GM19438 (cell line): Measurements from ENCODE around the gene SPEM2.

Experiments
- ATAC-seq: cut with Tn5 transposase; IDR thresholded peaks from one replicate; pipeline ENCODE4 v1.9.1; 2021; ENCODE audit warnings: low read depth; ENCODE audit not compliant: unreplicated experiment

The SPEM2 gene

DNA sequence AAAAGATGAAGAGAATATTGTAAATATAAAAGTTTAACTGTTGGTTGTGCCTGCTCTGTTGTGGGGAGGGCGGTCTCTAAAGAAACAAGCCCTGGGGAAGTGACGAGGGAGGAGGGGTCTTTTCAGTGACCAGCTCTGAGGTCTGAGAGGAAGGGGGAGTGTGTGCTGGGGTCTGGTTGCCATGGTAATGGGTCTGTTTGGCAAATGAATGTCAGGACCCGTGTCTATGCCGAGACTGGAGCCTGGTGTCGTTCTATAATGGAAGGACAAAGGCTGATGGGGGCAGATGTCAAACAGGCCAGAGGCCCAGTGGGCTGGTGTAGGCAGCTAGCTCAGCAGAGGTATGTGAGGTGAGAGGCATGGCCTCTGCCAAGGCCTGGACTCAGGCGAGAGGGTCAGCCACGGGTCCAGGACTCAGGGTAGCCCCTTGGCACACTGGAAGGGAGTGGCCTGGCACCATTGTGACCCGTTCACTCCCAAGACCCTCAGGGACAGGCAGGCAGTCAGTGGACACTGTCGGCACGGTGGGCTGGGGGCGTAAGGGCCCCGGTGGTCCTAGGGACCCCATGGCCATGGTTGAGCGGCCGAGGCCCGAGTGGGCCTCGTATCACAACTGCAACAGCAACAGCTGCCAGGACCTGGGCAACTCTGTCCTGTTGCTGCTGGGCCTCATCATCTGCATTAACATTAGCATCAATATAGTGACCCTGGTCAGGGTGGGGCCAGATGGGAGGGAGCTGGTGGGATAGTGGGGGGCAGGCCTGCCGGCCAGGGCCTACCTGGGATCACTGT is 5.4 kb upstream of the SPEM2 start, which contains the start of gene SPEM1:
TSS of gene SPEM1 (plus strand) at position 506 of the 792 bp plus-strand sequence. CDS start at position 567, 61 bp downstream.
- ATAC-seq, result no peak

DNA sequence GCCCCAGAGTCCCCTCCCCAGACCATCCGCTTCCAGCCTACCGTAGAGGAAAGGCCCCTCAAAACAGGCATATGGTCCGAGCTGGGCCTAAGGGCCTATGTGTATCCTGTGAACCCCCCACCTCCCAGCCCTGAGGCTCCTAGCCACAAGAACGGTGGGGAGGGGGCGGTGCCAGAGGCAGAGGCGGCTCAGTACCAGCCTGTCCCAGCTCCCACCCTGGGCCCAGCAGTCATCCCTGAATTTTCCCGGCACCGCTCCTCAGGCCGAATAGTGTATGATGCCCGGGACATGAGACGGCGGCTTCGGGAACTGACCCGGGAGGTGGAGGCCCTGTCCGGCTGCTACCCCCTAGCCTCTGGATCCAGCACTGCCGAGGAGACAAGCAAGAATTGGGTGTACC is 4.2 kb upstream of the SPEM2 start:
- no peak for ATAC-seq

DNA sequence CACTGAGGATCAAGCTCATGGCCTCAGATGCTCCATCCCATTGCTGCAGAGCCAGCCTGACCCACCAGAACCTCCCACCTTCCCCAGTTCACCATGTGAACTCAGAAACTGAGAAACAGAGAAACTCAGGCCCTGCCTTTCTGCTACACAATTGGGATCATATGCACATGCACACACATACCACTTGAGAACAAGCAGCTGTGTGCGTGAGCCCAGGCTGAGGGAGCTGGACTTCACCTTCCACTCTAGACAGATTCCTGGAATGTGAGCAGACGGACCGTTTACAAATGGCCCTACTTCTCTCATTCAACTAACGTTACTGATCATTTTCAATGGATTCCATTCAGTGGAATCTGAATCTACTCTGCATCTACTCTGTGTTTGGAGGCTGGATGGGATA is 1.7 kb upstream of the SPEM2 start:
- ATAC-seq, result no peak

- no peak for ATAC-seq
Measured at GRCh38 chr17:7425756-7426155, 340 bp downstream of the SPEM2 start.

DNA sequence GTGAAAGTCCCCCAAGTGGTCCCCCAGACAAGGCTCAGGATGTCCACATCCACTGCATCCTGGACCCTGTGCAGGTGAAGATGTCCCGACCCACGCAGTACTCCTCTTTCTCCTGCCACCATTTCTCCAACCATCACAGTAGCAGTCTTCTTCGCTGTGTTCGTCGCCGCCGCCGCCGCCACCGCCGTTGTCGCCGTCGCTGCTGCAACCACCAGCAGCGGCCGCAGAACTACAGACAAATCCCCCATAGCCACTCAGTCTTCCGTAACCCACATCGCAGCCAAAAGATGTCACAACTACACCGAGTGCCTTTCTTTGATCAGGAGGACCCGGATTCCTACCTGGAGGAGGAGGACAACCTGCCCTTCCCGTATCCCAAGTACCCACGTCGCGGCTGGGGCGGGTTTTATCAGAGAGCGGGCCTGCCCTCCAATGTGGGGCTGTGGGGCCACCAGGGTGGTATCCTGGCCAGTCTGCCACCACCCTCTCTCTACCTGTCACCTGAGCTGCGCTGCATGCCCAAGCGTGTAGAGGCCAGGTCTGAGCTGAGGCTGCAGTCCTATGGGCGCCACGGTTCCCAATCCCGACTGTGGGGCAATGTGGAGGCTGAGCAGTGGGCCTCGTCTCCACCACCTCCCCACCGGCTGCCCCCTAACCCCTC is 917 bp downstream of the SPEM2 start:
- no peak for ATAC-seq

GRCh38 chr17:7426896-7427489 is 1.6 kb downstream of the SPEM2 start:
- no peak for ATAC-seq

- ATAC-seq, result no peak
Measured at GRCh38 chr17:7427549-7427948, 2.1 kb downstream of the SPEM2 start.

DNA sequence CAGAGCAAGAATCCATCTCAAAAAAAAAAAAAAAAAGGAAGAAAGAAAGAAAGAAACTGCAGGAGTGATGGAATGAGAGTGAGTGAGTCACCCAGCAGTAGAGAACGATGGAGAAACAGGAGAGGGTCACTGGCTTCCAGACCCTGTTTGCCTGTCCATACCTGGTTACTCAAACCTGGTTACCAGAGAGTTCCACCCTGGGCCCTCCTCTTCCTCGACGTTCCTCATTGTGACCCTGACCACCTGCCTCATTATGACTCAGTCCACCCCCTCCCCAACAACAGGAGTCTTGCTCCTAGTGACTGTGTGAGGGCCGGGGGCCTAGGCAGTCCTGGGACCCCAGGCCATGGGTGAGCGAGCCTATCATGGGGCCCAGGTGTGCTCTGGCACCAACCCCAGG is 3.1 kb downstream of the SPEM2 start, which contains the start of gene SPEM3:
TSS of gene SPEM3 (plus strand) at position 301 of the 400 bp plus-strand sequence. CDS start at position 347, 46 bp downstream.
- ATAC-seq, result no peak

DNA sequence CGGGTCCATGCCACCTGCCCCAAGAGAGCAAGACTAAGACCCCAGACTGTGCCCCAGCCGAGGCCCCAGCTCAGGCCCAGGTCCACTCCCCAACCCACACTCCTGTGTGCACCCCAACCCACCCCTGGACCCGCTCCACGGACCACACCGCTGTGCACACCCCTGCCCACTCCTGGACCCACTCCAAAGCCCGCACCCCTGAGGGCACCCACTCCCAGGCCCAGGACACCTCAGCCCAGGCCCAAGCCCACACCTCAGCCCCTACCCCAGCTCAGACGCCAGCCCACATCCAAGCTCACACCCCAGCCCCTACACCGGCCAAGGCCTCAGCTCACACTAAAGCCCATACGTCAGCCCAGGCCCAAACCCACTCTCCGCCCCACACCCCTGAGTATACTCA is 4.3 kb downstream of the SPEM2 start:
- ATAC-seq, result no peak

GRCh38 chr17:7431231-7431630 is 5.8 kb downstream of the SPEM2 start:
- ATAC-seq, result no peak

DNA sequence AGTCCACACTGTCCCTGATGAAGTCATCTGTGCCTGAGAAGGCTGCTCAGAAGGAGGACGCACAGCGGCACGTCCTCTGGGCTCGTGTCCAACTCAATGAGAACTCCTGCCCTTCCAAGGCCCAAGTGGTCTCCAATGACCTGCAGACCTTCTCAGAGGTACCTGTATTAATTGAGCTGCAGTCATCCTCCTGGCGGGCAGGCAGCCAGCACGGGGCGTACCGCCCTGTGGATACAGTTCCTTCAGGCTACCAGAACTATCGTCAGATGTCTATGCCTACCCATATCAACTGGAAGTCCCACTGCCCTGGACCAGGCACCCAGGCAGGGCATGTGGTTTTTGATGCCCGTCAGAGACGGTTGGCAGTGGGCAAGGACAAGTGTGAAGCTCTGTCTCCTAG is 6.9 kb downstream of the SPEM2 start:
- ATAC-seq, result no peak

DNA sequence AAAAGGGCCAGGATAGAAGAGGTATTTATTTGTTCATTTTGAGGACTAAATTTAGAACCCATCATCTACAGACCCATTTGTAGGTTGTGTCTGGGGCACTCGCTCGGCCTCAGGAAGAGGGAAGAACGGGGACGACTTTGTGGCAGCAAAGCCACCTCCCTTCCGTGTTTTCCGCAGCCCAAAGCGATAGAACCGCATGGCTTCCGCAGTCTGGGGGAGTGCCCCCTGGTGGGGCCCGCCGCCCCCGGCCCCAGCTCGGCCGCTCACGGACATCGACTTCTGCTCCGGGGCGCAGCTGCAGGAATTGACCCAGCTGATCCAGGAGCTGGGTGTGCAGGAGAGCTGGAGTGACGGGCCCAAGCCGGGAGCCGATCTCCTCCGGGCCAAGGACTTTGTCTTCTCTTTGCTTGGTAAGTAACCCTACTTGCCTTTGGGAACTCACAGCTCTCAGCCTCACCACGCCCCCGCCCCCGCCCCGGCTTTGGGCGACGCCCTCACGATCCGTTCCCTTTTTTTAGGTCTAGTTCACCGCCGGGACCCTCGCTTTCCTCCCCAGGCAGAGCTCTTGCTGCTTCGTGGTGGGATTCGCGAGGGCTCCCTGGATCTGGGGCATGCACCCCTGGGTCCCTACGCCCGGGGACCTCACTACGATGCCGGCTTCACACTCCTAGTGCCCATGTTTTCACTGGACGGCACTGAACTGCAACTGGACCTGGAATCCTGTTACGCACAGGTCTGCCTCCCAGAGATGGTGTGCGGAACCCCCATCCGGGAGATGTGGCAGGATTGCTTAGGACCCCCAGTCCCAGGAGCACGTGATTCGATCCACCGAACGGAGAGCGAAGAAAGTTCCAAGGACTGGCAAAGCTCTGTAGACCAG is 10.5 kb downstream of the SPEM2 start:
- ATAC-seq, result peak; percentile 26

GRCh38 chr17:7436556-7437368 is 11.3 kb downstream of the SPEM2 start:
- ATAC-seq, result no peak

GRCh38 chr17:7437369-7437863 is 12.0 kb downstream of the SPEM2 start:
- no peak for ATAC-seq

DNA sequence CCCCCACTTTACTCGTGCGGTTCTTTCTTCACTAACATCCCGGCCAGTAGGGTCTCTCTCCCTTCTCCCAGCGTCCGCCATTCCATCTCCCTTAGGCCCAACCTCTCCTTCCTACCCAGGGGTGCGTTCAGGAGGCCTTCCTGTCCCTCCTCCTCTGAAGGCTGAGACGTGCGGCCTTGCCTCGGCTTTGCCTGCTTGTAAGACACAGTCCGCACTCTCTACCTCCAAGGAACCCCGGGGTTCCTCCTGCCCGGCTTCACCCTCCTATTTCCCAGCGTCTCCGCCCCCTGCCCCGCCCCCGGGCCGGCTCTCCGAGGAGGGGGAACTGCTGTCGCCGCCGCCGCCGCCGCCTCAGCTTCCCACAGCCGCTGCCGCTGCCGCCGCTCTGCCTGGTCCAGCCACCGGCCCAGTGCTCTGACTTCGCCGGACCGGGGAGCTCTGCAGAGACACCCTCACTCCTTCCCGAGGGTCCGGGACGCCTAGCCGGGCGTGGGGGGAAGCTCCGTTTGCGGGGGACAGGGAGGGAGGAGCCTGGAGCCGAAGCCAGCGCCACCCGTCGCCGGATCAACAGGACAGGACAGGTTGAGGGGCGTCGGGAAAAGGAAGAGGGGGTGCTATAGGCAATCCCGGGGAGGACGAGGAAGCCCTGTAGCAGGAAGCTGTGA is 12.7 kb downstream of the SPEM2 start:
- ATAC-seq, result no peak

- no peak for ATAC-seq
Measured at GRCh38 chr17:7438656-7439460, 13.4 kb downstream of the SPEM2 start.

DNA sequence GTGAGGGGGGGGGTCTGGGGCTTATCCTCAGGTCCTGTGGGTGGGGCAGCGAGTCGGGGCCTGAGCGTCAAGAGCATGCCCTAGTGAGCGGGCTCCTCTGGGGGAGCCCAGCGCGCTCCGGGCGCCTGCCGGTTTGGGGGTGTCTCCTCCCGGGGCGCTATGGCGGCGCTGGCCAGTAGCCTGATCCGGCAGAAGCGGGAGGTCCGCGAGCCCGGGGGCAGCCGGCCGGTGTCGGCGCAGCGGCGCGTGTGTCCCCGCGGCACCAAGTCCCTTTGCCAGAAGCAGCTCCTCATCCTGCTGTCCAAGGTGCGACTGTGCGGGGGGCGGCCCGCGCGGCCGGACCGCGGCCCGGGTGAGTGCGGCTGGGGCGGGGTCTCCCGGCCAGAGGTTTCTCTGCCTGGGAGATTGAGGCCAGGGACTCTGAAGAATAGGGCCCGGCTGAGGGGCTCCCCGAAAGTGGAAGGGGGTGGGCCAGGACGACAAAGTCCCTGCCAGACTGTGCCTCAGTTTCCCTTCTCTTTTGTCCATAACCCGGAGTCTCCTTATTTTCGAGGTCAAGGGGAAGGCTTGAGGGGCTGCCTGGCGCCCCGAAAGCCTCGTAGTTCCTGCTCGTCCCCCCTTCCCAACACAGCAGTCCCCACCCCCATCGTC is 14.2 kb downstream of the SPEM2 start, which contains the start of gene FGF11:
TSS of gene FGF11 (plus strand) at position 51 of the 651 bp plus-strand sequence. CDS start at position 160, 109 bp downstream.
- ATAC-seq, result no peak
